OCI-LY7 (cell line): Measurements from ENCODE around the gene GPR42. TPM values are rescaled to one million over a fixed set of nuclear protein-coding genes. Genes with fewer than 3 reads are reported as not detected.
"Not testable (repeated sequence)": the region's sequence is repeated elsewhere in the genome, so short reads cannot be mapped to it uniquely, and the experiment has no call there.

Source experiments
- BruUV-seq: library from RNA; stranded (reverse); fragments of 400-500 nt; replicated peaks from 2 replicates; lab custom pipeline; 2021; lab: Mats Ljungman, UMichigan
- CTCF ChIA-PET: fragments of 300-600 bp; sonication (Branson Sonifier 250); formaldehyde crosslinking; loops from one replicate; lab custom pipeline; 2022; ENCODE audit warnings: antibody characterized with exemption; ENCODE audit not compliant: unreplicated experiment; lab: Charles Lee
- POLR2A ChIA-PET: fragments of 300-600 bp; sonication (Branson Sonifier 250); formaldehyde crosslinking; loops from one replicate; lab custom pipeline; 2022; ENCODE audit warnings: antibody characterized with exemption; lab: Charles Lee
- DNase-seq: peaks from one replicate; pipeline ENCODE4 v3.0.0-alpha.2; 2015; ENCODE audit warnings: low spot score
- H2AFZ ChIP-seq: fragments of 200-600 bp; sonication (generic), shearing (Covaris generic); 2 replicates; pipeline ENCODE4 v1.6.1; 2014; ENCODE audit warnings: mild to moderate bottlenecking, antibody characterized with exemption, low read length, moderate library complexity
- H3K27ac ChIP-seq: fragments of 200-600 bp; sonication (generic); 2 replicates; pipeline ENCODE4 v1.5.1; 2014; ENCODE audit warnings: mixed run types, low read depth, mild to moderate bottlenecking, moderate library complexity, low read length, inconsistent platforms; ENCODE audit not compliant: poor library complexity, severe bottlenecking
- H3K36me3 ChIP-seq: fragments of 200-600 bp; sonication (generic); 2 replicates; pipeline ENCODE4 v1.6.1; 2014; ENCODE audit warnings: mild to moderate bottlenecking, antibody characterized with exemption, low read length, moderate library complexity, mixed read lengths; ENCODE audit not compliant: insufficient read depth
- H3K4me1 ChIP-seq: fragments of 200-600 bp; sonication (generic); 2 replicates; pipeline ENCODE4 v1.5.1; 2014; ENCODE audit warnings: mild to moderate bottlenecking, low read length; ENCODE audit not compliant: insufficient read depth, poor library complexity, severe bottlenecking
- H3K4me2 ChIP-seq: fragments of 200-600 bp; sonication (generic); 2 replicates; pipeline ENCODE4 v1.6.1; 2014; ENCODE audit warnings: mild to moderate bottlenecking, low read length
- H3K4me3 ChIP-seq: fragments of 200-600 bp; sonication (generic); 2 replicates; pipeline ENCODE4 v1.5.1; 2014; ENCODE audit warnings: mild to moderate bottlenecking, low read depth, low read length; ENCODE audit not compliant: poor library complexity, severe bottlenecking
- H3K79me2 ChIP-seq: fragments of 200-600 bp; sonication (generic); 2 replicates; pipeline ENCODE4 v1.6.1; 2016; ENCODE audit warnings: low read depth, mild to moderate bottlenecking, low read length, moderate library complexity, mixed read lengths; ENCODE audit not compliant: insufficient read depth
- H3K9me2 ChIP-seq: fragments of 200-600 bp; sonication (generic); 2 replicates; pipeline ENCODE4 v1.6.1; 2016; ENCODE audit warnings: mild to moderate bottlenecking, low read length, mixed read lengths; ENCODE audit not compliant: insufficient read depth
- H3K9me3 ChIP-seq: fragments of 200-600 bp; sonication (generic); 2 replicates; pipeline ENCODE4 v1.6.1; 2014; ENCODE audit warnings: mild to moderate bottlenecking, mixed run types, low read length, mixed read lengths
- H4K20me1 ChIP-seq: fragments of 200-600 bp; sonication (generic); 2 replicates; pipeline ENCODE4 v1.6.1; 2014; ENCODE audit warnings: mild to moderate bottlenecking, antibody characterized with exemption, low read length, moderate library complexity, mixed read lengths; ENCODE audit not compliant: insufficient read depth
- EZH2phosphoT487 ChIP-seq: fragments of 200-600 bp; sonication (generic); IDR thresholded peaks from 2 replicates; pipeline ENCODE4 v1.6.1; 2018; ENCODE audit warnings: low read depth, borderline replicate concordance, mild to moderate bottlenecking, mixed run types, antibody characterized with exemption, low read length, moderate library complexity, mixed read lengths
- intact Hi-C: fragments of 100-400 bp; cut with micrococcal nuclease; formaldehyde crosslinking; loops from one replicate; pipeline ENCODE4 v1.10.0; 2022; ENCODE audit not compliant: unreplicated experiment
- total RNA-seq, 2 experiments: library from RNA; depleted of rRNA in 1 of 2; stranded (reverse); fragments of >200 nt in 1 of 2; shearing (Covaris generic) in 1 of 2; gene quantifications; 2 replicates each; pipeline ENCODE4 v1.2.3, GENCODE V29; 2014 to 2022
- TF ChIP-seq, protein P1 (sequence below): fragments of 200-600 bp; sonication (generic); conservative IDR thresholded peaks from 2 replicates; pipeline ENCODE4 v1.5.1; 2014; ENCODE audit warnings: mild to moderate bottlenecking, antibody characterized with exemption, low read length, moderate library complexity, mixed read lengths

The GPR42 gene
- total RNA-seq, 2 experiments from 2014 or later = 0.06 TPM; not detected in 1

DNA sequence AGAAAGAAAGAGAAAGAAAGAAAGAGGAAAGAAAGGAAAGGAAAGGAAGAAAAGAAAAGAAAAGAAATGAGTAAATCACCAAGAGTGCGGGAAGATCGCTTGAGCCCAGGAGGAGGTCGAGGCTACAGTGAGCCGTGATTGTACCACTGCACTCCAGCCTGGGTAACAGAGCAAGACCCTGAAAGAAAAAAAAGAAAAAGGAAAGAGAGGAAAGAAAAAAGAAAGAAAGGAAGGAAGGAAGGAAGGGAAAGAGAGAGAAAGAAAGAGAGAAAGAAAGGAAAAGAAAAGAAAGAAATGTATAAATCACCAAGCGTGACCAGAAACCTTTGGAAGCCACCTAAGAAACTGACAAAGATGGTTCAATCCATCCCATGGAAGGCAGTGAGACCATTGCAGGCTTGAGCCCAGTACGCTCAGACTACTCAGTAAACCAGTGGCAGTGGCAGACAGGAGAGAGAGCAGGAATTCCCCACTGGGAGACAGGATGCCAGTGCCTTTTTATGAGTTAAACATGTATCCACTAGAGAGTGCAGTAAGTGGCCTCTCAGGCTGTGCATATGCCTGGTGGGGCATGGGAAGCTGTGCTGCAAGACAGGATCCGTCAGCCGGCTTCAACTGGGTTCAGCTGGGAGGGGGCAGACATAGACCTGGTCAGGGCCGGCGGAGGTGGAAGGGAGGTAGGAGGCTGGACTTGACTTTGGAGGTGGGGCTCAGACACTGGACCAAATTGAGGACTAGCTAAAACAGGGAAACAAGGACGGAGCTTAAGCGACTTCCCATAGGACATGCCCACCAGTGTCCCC is 4.8 kb downstream of the GPR42 start:
- intact Hi-C loops = no loop called here
- POLR2A ChIA-PET = no interaction called here
- CTCF ChIA-PET = no interaction called here

DNA sequence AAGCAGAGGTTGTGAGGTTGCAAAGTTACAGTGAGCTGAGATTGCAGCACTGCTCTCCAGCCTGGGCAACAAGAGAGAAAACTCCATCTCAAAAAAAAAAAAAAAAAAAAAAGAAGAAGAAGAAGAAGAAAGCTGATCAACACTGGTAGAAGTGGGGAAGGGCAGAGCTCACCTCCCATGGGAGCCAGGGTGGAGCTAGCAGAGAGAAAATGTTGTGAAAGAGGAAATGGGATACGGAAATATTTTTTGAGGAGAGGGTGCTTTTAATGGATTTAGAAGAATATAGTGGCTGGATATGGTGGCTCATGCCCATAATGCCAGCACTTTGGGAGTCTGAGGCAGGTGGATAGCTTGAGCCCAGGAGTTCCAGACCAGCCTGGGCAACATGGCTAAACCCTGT is 6.8 kb downstream of the GPR42 start:
- intact Hi-C loops = no loop called here
- no TSS peak for BruUV-seq
- H3K79me2 ChIP-seq = no peaks in the 10 kb centered on the region
- no peak overlapping the region for H3K4me2 ChIP-seq
- no peak overlapping the region for H3K27ac ChIP-seq
- ChIA-PET POLR2A (interaction anchor here (0.7 to 1.7 kb wide), 4 partner anchors 60 to 209 kb away, joined by 3 read pairs; no protein-coding TSS in a partner anchor), CTCF (no interaction called here)
- H3K9me2 ChIP-seq = no peaks in the 10 kb centered on the region
- no peak for TF ChIP-seq EZH2phosphoT487
- TF ChIP-seq, protein P1, sequence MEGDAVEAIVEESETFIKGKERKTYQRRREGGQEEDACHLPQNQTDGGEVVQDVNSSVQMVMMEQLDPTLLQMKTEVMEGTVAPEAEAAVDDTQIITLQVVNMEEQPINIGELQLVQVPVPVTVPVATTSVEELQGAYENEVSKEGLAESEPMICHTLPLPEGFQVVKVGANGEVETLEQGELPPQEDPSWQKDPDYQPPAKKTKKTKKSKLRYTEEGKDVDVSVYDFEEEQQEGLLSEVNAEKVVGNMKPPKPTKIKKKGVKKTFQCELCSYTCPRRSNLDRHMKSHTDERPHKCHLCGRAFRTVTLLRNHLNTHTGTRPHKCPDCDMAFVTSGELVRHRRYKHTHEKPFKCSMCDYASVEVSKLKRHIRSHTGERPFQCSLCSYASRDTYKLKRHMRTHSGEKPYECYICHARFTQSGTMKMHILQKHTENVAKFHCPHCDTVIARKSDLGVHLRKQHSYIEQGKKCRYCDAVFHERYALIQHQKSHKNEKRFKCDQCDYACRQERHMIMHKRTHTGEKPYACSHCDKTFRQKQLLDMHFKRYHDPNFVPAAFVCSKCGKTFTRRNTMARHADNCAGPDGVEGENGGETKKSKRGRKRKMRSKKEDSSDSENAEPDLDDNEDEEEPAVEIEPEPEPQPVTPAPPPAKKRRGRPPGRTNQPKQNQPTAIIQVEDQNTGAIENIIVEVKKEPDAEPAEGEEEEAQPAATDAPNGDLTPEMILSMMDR = no peak
- no peak overlapping the region for H2AFZ ChIP-seq
- no peak overlapping the region for H3K4me3 ChIP-seq
- no peaks in the 10 kb centered on the region for H3K4me1 ChIP-seq
- no peaks in the 10 kb centered on the region for H4K20me1 ChIP-seq
- no peaks in the 10 kb centered on the region for H3K9me3 ChIP-seq
- no peak for DNase-seq
- no peaks in the 10 kb centered on the region for H3K36me3 ChIP-seq

More for the DNA sequence above, 4.8 kb downstream of the GPR42 start:
- no TSS peak for BruUV-seq
- no peak overlapping the region for H3K4me2 ChIP-seq
- H3K9me2 ChIP-seq = no peaks in the 10 kb centered on the region
- H3K27ac ChIP-seq = no peak overlapping the region
- H2AFZ ChIP-seq = no peak overlapping the region
- no peaks in the 10 kb centered on the region for H3K36me3 ChIP-seq
- H3K4me1 ChIP-seq = no peaks in the 10 kb centered on the region
- no peak for DNase-seq
- H3K4me3 ChIP-seq = no peak overlapping the region
- no peak for TF ChIP-seq EZH2phosphoT487
- TF ChIP-seq, protein P1 = no peak
- no peaks in the 10 kb centered on the region for H4K20me1 ChIP-seq
- no peaks in the 10 kb centered on the region for H3K9me3 ChIP-seq
- H3K79me2 ChIP-seq = no peaks in the 10 kb centered on the region

DNA sequence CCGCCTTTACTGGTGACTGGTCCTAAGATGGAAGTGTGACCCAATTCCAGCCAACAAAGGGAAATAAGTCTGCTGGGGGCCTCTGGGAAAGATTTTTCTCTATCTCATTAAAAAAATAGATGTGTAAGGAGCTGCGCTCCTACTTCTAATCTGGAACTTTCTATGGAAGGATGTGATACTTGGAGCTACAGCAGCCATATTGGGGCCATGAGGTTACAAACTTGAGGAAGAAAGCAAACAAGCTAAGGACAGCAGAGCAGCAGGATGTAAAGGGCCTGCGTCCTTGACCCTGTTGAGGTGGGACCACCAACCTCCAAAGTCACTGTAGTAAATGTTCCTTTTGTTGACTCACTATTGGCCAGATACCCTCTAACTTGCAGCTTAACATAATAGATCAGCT is 7.5 kb downstream of the GPR42 start:
- Histone ChIP-seq H3K36me3 (no peaks in the 10 kb centered on the region), H3K79me2 (no peaks in the 10 kb centered on the region), H3K27ac (no peak overlapping the region), H3K4me3 (no peak overlapping the region), H2AFZ (no peak overlapping the region), H3K4me2 (no peak overlapping the region), H3K9me3 (no peaks in the 10 kb centered on the region), H3K4me1 (no peaks in the 10 kb centered on the region), H4K20me1 (no peaks in the 10 kb centered on the region), H3K9me2 (no peaks in the 10 kb centered on the region)
- TF ChIP-seq, protein P1 = no peak
- TF ChIP-seq EZH2phosphoT487 = no peak
- BruUV-seq = no TSS peak
- DNase-seq = no peak
- ChIA-PET CTCF (no interaction called here), POLR2A (interaction anchor here (1.7 kb wide), 1 partner anchor 60 kb away, joined by 3 read pairs; no protein-coding TSS in a partner anchor)
- intact Hi-C loops = no loop called here

DNA sequence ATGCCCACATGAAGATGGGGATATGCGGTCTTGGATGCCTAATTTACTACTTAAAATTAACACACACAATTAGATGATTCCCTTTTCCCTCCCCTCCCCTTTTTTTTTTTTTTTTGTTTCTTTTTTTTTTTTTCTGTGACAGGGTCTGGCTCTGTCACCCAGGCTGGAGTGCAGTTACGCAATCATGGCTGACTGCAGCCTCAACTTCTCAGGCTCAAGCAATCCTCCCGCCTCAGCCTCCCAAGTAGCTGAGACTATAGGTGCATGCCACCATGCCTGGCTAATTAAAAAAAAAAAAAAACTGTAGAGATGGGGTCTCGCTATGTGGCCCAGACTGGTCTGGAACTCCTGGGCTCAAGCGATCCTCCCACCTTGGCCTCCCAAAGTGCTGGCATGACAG is 8.7 kb downstream of the GPR42 start:
- H3K9me3 ChIP-seq, H4K20me1 ChIP-seq, DNase-seq, intact Hi-C loops, H3K4me1 ChIP-seq, H3K79me2 ChIP-seq, H3K27ac ChIP-seq, H2AFZ ChIP-seq, H3K9me2 ChIP-seq, H3K4me3 ChIP-seq, H3K4me2 ChIP-seq, CTCF ChIA-PET, H3K36me3 ChIP-seq, POLR2A ChIA-PET, BruUV-seq: not testable (repeated sequence)
